ENCODE measurements around the gene AGBL1.

The AGBL1 gene

DNA sequence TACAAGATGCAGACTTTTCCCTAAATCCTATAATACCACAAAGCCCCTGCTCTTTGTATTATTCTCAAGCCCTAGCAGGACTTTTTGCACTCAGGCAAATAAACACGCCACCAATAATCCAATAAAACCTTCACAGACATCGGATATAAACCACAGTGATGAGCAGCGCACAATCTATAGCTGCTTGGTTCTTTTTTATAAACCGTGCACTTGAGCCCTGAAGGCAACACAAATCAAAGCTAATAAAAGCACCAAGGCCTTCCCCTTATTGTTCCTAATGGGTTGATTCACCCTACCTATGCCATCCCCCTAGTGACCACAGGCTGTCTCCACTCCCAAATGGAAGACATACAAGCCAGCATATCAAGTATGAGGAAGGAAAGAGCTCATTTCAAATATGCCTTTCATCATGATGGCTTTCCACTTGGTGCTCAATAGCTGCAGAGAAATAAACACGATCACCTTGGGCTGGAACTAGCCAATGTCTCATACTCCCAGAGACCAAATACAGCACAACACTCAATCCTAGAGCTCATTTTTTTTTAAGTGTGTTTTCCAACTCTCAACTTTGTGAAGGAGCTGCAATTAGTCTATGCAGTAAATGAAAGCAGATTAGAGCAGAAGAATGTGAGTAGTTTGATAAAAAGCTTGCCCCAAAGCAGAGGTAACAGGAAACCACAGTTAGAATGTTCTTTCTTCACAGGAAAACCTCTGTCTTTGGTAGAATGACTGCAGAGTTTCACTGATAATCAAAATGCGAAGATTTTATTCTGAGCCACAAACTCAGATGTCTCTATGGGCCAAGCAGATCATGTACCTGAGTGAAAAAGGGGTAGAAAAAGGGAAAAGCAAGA is 573.9 kb downstream of the AGBL1 start:
- TF ChIP-seq, protein P1, sequence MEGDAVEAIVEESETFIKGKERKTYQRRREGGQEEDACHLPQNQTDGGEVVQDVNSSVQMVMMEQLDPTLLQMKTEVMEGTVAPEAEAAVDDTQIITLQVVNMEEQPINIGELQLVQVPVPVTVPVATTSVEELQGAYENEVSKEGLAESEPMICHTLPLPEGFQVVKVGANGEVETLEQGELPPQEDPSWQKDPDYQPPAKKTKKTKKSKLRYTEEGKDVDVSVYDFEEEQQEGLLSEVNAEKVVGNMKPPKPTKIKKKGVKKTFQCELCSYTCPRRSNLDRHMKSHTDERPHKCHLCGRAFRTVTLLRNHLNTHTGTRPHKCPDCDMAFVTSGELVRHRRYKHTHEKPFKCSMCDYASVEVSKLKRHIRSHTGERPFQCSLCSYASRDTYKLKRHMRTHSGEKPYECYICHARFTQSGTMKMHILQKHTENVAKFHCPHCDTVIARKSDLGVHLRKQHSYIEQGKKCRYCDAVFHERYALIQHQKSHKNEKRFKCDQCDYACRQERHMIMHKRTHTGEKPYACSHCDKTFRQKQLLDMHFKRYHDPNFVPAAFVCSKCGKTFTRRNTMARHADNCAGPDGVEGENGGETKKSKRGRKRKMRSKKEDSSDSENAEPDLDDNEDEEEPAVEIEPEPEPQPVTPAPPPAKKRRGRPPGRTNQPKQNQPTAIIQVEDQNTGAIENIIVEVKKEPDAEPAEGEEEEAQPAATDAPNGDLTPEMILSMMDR (IDR thresholded peaks at IDR 0.05; ENCODE audit: insufficient read depth, missing control alignments) = no peak
- DNase-seq (ENCODE audit: insufficient read length, low spot score) (no peak), FAIRE-seq (no peak)

DNA sequence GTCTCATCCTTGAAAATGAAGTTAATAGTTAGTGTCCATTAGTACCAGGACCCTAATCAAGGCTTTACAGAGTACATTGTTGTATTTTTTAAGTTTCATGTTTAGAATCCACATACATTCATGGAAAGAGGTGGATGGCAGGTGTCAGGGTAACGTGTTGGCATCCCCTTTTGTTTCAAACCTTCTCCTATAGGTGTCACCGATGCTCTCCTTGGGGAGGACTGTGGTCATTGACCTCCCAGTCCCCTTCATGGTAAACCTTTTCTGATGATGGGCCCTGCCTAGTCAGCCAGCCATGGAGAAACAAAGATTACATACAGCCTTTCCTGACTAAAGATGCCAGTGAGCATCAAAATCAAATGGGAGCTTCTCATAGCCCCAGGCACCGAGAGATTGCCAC is 574.8 kb downstream of the AGBL1 start:
- TF ChIP-seq, protein P1 (IDR thresholded peaks at IDR 0.05; ENCODE audit: insufficient read depth, missing control alignments) = no peak
- FAIRE-seq (no peak), DNase-seq (ENCODE audit: insufficient read length, low spot score) (no peak)

DNA sequence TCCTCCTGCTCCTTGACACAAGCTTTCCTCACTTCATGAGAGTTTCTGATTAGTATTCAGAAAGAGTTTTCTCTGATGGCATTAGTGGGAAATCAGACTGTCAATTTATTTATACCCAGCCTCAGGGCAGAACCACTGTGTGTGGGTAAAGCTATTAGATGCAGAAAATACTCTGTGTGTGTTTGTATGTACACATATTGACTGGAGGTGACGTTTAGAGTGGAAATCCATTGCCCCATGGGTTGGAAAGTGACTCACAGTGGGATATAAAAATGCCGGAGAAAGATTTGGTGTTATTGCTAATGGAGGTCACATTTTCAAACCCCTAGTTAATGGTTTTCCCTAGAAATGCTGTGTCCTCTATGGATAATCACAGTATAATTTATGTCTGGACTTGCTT is 577.6 kb downstream of the AGBL1 start:
- DNase-seq (ENCODE audit: insufficient read length, low spot score) = no peak
- TF ChIP-seq, protein P1 (IDR thresholded peaks at IDR 0.05; ENCODE audit: insufficient read depth, missing control alignments) = no peak
- no peak for FAIRE-seq

DNA sequence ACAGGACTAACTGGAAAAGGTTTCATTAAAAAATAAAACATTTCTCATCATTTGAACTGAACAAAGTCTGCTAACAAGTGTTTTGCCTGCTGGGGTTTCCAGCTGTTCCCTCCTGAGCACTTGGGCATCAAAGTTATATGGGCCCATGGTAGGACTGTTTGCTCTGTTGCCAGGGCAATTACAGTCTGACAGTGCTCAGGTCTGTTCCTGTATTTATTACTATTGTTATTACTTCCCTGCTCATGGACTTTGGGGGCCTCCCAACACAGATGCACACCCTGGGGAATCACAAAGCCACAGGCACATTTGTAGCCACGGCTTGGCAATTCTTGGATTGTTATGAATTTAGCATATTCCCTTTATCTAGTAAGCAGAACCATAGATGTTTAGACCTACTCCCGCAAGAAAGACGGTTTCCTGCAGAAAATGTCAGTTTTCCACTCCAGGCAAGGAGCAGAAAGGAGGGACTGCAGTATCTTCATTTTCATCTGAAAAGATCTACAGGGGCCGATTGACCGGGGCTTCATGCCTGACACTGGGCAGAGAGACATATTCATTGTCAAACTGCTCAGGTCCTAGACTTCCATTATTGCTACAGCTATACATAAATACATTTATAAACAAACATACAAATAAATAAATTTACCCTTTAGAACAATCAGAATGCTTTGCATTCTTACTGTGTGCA is 580.2 kb downstream of the AGBL1 start:
- DNase-seq (ENCODE audit: insufficient read length, low spot score) (no peak), FAIRE-seq (no peak)
- TF ChIP-seq, protein P1 (IDR thresholded peaks at IDR 0.05; ENCODE audit: insufficient read depth, missing control alignments) = no peak

DNA sequence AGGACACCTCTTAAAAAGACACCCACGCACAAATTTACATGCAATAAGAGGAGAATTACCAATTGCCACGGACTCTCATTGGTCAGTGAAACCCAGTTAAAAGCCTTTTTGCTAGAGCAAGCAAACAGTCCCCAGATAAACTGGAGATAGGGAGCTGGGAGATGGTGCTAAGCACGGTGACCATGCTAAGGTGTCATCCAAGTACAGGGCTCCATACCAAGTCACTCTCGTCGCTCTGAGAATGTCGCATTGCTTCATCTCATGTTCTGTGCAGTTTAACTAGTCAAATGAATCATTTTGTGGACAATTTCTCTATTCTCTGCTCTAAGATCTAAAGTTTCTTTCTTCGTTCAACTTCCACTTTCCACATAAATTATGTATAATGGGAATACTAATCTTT is 581.9 kb downstream of the AGBL1 start:
- TF ChIP-seq, protein P1 (IDR thresholded peaks at IDR 0.05; ENCODE audit: insufficient read depth, missing control alignments) = no peak
- FAIRE-seq = no peak
- no peak for DNase-seq (ENCODE audit: insufficient read length, low spot score)

DNA sequence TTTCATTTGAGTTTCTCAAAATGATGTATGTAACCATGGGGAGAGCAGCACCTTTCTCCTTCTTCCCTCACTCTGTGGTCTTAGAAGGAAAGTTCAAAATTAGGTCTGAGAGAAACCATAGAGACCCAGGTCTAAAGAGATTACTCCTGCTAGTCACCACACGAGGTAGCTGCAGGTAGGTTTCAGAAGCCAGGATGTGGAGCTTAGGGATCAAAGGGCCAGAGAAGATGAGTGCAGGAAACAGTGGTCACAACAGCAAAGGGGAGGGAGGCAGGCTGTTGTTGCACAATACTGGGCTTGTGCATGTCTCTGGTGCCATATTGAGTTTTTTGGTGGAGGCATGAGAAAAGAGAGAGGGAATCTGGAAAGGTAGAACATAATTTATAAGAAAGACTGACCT is 583.6 kb downstream of the AGBL1 start:
- TF ChIP-seq, protein P1 (IDR thresholded peaks at IDR 0.05; ENCODE audit: insufficient read depth, missing control alignments) = no peak
- FAIRE-seq (no peak), DNase-seq (ENCODE audit: insufficient read length, low spot score) (no peak)

DNA sequence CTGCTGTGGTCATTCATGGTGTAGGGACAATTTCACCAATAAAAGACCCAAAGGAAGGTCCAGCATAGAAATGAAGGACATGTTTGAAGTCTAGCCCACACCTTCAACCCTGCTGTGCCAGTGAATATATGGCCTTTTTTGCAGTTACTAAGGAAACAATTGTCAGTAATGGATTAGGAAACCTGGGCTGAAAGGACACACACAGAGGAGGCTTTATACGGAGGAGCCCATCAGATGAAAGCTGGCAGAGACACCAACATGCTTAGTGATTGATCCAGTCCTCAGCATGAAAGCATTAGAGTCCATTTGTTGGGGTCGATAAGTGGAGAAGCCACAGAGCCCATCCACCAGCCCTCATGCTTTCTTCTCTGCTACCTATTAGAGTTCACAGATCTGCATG is 584.3 kb downstream of the AGBL1 start:
- FAIRE-seq (no peak), DNase-seq (ENCODE audit: insufficient read length, low spot score) (no peak)
- TF ChIP-seq, protein P1 (IDR thresholded peaks at IDR 0.05; ENCODE audit: insufficient read depth, missing control alignments) = no peak
